Panc1 (cell line): ENCODE measurements around the gene ARHGEF6. TPM values are rescaled to one million over a fixed set of nuclear protein-coding genes. Genes with fewer than 3 reads are reported as not detected.

Experiments
- ATAC-seq: fragments of 200-7000 bp; cut with Tn5 transposase; 2 replicates; pipeline ENCODE4 v1.9.1; 2020; ENCODE audit warnings: mild to moderate bottlenecking, moderate library complexity
- BruUV-seq: library from RNA; stranded (reverse); fragments of 400-500 nt; replicated peaks from 2 replicates; lab custom pipeline; 2021; lab: Mats Ljungman, UMichigan
- CTCF ChIA-PET: fragments of 300-600 bp; sonication (Branson Sonifier 250); formaldehyde crosslinking; loops from one replicate; lab custom pipeline; 2022; ENCODE audit warnings: antibody characterized with exemption; lab: Charles Lee
- POLR2A ChIA-PET: fragments of 300-600 bp; sonication (Branson Sonifier 250); formaldehyde crosslinking; loops from one replicate; lab custom pipeline; 2022; ENCODE audit warnings: antibody characterized with exemption; lab: Charles Lee
- DNase-seq: peaks from one replicate; pipeline ENCODE4 v3.0.0-alpha.2; 2010; ENCODE audit warnings: low read depth, low spot score
- H3K27ac ChIP-seq: 2 replicates; pipeline ENCODE4 v1.5.1; 2011; ENCODE audit warnings: mild to moderate bottlenecking, low read length, inconsistent platforms
- H3K27me3 ChIP-seq: fragments of 200-500 bp; sonication (Bioruptor generic); 2 replicates; pipeline ENCODE4 v1.6.0; 2014; ENCODE audit warnings: low read length, inconsistent platforms; ENCODE audit not compliant: control insufficient read depth, insufficient read depth
- H3K36me3 ChIP-seq: fragments of 200-500 bp; sonication (Bioruptor generic); 2 replicates; pipeline ENCODE4 v1.5.1; 2014; ENCODE audit warnings: inconsistent platforms, mild to moderate bottlenecking, low read length, moderate library complexity; ENCODE audit not compliant: control insufficient read depth, insufficient read depth
- H3K4me1 ChIP-seq: 2 replicates; pipeline ENCODE4 v1.5.1; 2011; ENCODE audit warnings: inconsistent platforms, mild to moderate bottlenecking, low read length, moderate library complexity; ENCODE audit not compliant: control insufficient read depth, insufficient read depth
- H3K4me3 ChIP-seq, 2 experiments: 2 replicates each; pipeline ENCODE4 v1.5.1; 2011 to 2012; ENCODE audit warnings: low read depth in 2 of 2, low read length in 2 of 2, mild to moderate bottlenecking in 2 of 2, inconsistent platforms in 1 of 2, moderate library complexity in 1 of 2
- H3K9me3 ChIP-seq: fragments of 200-500 bp; sonication (Bioruptor generic); 2 replicates; pipeline ENCODE4 v1.5.1; 2014; ENCODE audit warnings: low read depth, mild to moderate bottlenecking, inconsistent platforms, low read length, moderate library complexity; ENCODE audit not compliant: control insufficient read depth, insufficient read depth
- POLR2AphosphoS5 ChIP-seq: IDR thresholded peaks from 2 replicates; pipeline ENCODE4 v1.6.1; 2012; ENCODE audit warnings: mild to moderate bottlenecking, low read depth, low read length, moderate library complexity
- SIN3A ChIP-seq: IDR thresholded peaks from 2 replicates; pipeline ENCODE4 v1.6.1; 2012; ENCODE audit warnings: low read depth, mild to moderate bottlenecking, low read length, moderate library complexity, borderline replicate concordance; ENCODE audit not compliant: insufficient read depth
- TCF7L2 ChIP-seq: IDR thresholded peaks from 2 replicates; pipeline ENCODE4 v1.6.1; 2011; ENCODE audit warnings: mild to moderate bottlenecking, low read depth, low read length, inconsistent platforms
- in situ Hi-C: cut with HindIII; loops from 2 replicates; pipeline ENCODE4 v1.10.0; 2016; ENCODE audit warnings: low sequenced_read_pairs, low pct_unique_long_range_greater_than_20kb
- intact Hi-C: fragments of 100-400 bp; cut with micrococcal nuclease; formaldehyde crosslinking; loops from one replicate; pipeline ENCODE4 v1.10.0; 2022; ENCODE audit not compliant: unreplicated experiment
- total RNA-seq: library from RNA; stranded (reverse); gene quantifications from one replicate; pipeline ENCODE4 v1.2.1, GENCODE V29; 2021; ENCODE audit not compliant: unreplicated experiment
- TF ChIP-seq, protein P1 (sequence below): fragments of 450-650 bp; IDR thresholded peaks from 2 replicates; pipeline ENCODE4 v1.5.1; 2017; ENCODE audit warnings: mild to moderate bottlenecking
- TF ChIP-seq, protein P2 (sequence below), 2 experiments: IDR thresholded peaks; 2 replicates each; pipeline ENCODE4 v1.6.1; 2011 to 2012; ENCODE audit warnings: low read depth in 2 of 2, control low read depth in 1 of 2, low read length in 1 of 2, mild to moderate bottlenecking in 1 of 2, moderate library complexity in 1 of 2; ENCODE audit not compliant: insufficient read depth in 1 of 2

Gene ARHGEF6
- total RNA-seq, 1 experiment from 2014 or later = 35.5 TPM

DNA sequence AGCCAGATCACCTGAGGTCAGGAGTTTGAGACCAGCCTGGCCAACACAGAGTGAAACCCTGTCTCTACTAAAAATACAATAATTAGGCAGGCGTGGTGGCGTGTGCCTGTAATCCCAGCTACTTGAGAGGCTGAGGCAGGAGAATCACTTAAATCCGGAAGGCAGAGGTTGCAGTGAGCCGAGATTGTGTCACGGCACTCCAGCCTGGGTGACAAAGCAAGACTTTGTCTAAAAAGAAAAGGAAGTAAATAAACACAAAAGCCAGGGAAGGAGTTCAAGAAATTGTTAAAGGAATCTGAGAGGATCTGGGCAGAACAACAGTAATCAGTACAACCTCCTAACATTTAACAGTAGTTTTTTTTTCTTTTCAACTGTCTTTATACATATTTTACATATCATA lies 48.7 kb upstream of the ARHGEF6 start (continued):
- no peak for TF ChIP-seq SIN3A

DNA sequence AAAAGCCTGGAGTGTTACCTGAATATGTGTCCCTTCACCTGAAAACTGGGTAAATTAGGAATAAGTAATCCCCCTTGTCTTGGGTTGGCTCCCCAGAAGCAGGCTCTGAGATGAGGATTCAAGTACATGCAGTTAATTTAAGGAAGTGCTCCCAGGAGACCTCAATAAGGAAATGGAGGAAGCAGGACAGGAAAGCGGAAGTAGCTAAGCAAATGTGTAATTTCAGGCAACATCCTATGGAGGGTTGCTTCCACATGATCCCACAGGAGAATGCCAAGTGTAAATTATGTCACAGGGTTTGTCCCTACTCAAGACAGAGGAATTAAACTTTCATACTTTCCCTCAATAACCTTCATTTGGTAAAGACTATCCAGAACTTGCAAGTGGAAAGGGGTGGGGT lies 48.1 kb upstream of the ARHGEF6 start:
- H3K4me3 ChIP-seq = no peak overlapping the region
- ChIA-PET CTCF (no interaction called here), POLR2A (no interaction called here)
- H3K36me3 ChIP-seq = no peaks in the 10 kb centered on the region
- intact Hi-C loops = no loop called here
- ATAC-seq (no peak), DNase-seq (no peak)
- in situ Hi-C loops = no loop called here
- H3K27ac ChIP-seq = no peak overlapping the region
- TF ChIP-seq SIN3A = no peak
- TF ChIP-seq, protein P1, sequence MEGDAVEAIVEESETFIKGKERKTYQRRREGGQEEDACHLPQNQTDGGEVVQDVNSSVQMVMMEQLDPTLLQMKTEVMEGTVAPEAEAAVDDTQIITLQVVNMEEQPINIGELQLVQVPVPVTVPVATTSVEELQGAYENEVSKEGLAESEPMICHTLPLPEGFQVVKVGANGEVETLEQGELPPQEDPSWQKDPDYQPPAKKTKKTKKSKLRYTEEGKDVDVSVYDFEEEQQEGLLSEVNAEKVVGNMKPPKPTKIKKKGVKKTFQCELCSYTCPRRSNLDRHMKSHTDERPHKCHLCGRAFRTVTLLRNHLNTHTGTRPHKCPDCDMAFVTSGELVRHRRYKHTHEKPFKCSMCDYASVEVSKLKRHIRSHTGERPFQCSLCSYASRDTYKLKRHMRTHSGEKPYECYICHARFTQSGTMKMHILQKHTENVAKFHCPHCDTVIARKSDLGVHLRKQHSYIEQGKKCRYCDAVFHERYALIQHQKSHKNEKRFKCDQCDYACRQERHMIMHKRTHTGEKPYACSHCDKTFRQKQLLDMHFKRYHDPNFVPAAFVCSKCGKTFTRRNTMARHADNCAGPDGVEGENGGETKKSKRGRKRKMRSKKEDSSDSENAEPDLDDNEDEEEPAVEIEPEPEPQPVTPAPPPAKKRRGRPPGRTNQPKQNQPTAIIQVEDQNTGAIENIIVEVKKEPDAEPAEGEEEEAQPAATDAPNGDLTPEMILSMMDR = no peak
- TF ChIP-seq, protein P2, sequence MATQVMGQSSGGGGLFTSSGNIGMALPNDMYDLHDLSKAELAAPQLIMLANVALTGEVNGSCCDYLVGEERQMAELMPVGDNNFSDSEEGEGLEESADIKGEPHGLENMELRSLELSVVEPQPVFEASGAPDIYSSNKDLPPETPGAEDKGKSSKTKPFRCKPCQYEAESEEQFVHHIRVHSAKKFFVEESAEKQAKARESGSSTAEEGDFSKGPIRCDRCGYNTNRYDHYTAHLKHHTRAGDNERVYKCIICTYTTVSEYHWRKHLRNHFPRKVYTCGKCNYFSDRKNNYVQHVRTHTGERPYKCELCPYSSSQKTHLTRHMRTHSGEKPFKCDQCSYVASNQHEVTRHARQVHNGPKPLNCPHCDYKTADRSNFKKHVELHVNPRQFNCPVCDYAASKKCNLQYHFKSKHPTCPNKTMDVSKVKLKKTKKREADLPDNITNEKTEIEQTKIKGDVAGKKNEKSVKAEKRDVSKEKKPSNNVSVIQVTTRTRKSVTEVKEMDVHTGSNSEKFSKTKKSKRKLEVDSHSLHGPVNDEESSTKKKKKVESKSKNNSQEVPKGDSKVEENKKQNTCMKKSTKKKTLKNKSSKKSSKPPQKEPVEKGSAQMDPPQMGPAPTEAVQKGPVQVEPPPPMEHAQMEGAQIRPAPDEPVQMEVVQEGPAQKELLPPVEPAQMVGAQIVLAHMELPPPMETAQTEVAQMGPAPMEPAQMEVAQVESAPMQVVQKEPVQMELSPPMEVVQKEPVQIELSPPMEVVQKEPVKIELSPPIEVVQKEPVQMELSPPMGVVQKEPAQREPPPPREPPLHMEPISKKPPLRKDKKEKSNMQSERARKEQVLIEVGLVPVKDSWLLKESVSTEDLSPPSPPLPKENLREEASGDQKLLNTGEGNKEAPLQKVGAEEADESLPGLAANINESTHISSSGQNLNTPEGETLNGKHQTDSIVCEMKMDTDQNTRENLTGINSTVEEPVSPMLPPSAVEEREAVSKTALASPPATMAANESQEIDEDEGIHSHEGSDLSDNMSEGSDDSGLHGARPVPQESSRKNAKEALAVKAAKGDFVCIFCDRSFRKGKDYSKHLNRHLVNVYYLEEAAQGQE (IDR thresholded peaks at IDR 0.05; ENCODE audit: insufficient read depth in 1 of 2, low read depth in 2 of 2, low read length in 1 of 2) = no peak
- TF ChIP-seq TCF7L2 = no peak
- TF ChIP-seq POLR2AphosphoS5 = no peak
- H3K27me3 ChIP-seq = no peaks in the 10 kb centered on the region
- BruUV-seq = no TSS peak
- no peaks in the 10 kb centered on the region for H3K4me1 ChIP-seq
- H3K9me3 ChIP-seq = no peaks in the 10 kb centered on the region

- no TSS peak for BruUV-seq
- no peak overlapping the region for H3K4me3 ChIP-seq
- H3K27ac ChIP-seq = no peak overlapping the region
- H3K9me3 ChIP-seq = no peaks in the 10 kb centered on the region
- POLR2A ChIA-PET = no interaction called here
- in situ Hi-C loops (no loop called here), intact Hi-C loops (no loop called here)
- H3K4me1 ChIP-seq = no peaks in the 10 kb centered on the region; the same call in 1 of the 2 replicates
- TF ChIP-seq SIN3A = no peak
- no peak for ATAC-seq
- H3K27me3 ChIP-seq = no peaks in the 10 kb centered on the region
- DNase-seq = no peak
- no peaks in the 10 kb centered on the region for H3K36me3 ChIP-seq
- CTCF ChIA-PET = no interaction called here
Measured at GRCh38 chrX:136827026-136827425, 46.3 kb upstream of the ARHGEF6 start.

DNA sequence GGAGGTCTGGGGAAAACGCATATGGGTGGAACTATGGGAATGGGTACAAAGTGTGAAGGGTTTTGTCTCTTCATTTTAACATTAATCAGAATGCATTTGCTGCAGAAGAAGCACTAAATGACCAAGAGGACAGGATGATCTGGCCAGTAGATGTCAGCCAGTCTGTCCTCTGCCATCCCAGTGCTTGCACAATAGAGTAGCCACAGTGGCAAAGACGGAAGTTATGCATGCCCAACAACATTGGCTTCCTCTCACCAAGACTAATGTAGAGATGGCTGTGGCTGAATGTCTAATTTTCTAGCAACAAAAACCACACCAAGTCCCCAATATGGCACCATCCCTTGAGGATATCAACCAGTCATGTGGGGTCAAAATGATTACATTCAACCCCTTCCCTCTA lies 45.0 kb upstream of the ARHGEF6 start:
- intact Hi-C loops = no loop called here
- TF ChIP-seq, protein P1 = no peak
- no peak for TF ChIP-seq SIN3A
- H3K27ac ChIP-seq = no peak overlapping the region
- no peaks in the 10 kb centered on the region; the same call in 1 of the 2 replicates for H3K4me1 ChIP-seq
- ATAC-seq (no peak), DNase-seq (no peak)
- H3K9me3 ChIP-seq = no peaks in the 10 kb centered on the region
- H3K4me3 ChIP-seq = no peak overlapping the region
- ChIA-PET CTCF (no interaction called here), POLR2A (no interaction called here)
- in situ Hi-C loops = no loop called here
- no peaks in the 10 kb centered on the region for H3K27me3 ChIP-seq
- no TSS peak for BruUV-seq
- H3K36me3 ChIP-seq = no peaks in the 10 kb centered on the region
